Cardiac ventricle fibroblast (primary cell): Measurements from ENCODE around the gene DPP6. TPM values are rescaled to one million over a fixed set of nuclear protein-coding genes. Genes with fewer than 3 reads are reported as not detected.

Experiments
- total RNA-seq: library from RNA; depleted of rRNA; stranded (reverse); fragments of >200 nt; gene quantifications from 2 replicates; pipeline ENCODE4 v1.2.3, GENCODE V29; 2015

Gene DPP6
- total RNA-seq = 0.06 TPM in 1 of 2 replicates, not detected in the other

DNA sequence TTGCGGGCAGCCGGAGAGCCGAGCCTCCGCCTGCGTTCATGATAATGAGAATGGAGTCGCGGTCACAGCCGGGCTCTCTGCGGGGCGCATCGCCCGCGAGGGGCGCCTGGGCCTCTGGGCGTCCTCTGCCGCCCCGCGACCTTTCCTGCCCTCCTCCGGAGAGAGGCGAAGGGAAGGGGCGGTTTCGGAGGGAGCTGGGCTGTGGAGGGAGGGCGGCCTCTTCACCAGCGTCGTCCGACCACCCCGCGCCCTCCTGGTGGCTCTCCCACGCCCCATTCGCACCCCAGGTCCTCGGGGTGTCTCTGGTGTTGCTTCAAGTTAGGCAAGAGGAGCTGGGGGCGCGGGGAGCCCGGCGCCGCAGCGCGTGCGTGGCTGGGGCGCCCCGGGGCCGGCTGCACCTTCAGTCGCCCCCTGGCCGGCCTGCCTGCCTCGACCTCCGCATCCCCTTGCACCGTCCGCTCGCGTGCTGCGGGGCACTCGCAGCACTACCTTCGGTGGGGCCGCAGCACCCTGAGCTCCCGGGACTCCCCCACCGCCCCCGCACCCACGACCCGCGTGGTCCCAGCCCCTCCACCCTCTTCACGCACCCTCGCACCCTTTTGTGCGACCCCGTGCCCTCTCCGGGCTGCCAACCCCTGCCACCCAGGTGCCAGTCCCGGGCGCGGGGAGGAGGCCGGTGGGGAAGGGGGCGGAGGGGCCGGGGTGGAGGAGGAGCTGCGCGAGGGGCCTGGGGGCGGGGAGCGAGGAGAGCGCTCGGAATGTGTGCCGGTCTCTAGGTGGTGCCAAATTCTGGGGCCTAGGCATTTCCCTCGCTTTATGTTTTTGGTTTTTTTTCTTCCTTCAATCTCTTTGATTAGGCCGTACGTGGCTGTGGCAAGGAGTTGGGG lies at the start of gene DPP6:
TSS of gene DPP6 (plus strand) at position 756 of the 887 bp plus-strand sequence.

